ENCODE data around the gene C1orf226.
"Not testable (repeated sequence)": the region's sequence is repeated elsewhere in the genome, so short reads cannot be mapped to it uniquely, and the experiment has no call there.

GRCh38 chr1:162418584-162418983 is 37.1 kb downstream of the C1orf226 start:
- TF ChIP-seq, protein P1, sequence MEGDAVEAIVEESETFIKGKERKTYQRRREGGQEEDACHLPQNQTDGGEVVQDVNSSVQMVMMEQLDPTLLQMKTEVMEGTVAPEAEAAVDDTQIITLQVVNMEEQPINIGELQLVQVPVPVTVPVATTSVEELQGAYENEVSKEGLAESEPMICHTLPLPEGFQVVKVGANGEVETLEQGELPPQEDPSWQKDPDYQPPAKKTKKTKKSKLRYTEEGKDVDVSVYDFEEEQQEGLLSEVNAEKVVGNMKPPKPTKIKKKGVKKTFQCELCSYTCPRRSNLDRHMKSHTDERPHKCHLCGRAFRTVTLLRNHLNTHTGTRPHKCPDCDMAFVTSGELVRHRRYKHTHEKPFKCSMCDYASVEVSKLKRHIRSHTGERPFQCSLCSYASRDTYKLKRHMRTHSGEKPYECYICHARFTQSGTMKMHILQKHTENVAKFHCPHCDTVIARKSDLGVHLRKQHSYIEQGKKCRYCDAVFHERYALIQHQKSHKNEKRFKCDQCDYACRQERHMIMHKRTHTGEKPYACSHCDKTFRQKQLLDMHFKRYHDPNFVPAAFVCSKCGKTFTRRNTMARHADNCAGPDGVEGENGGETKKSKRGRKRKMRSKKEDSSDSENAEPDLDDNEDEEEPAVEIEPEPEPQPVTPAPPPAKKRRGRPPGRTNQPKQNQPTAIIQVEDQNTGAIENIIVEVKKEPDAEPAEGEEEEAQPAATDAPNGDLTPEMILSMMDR (IDR thresholded peaks at IDR 0.05) = not testable (repeated sequence)
- TF ChIP-seq POLR2A (IDR thresholded peaks at IDR 0.05) = not testable (repeated sequence)
